GM21529 (cell line): ENCODE results near the gene SYNE3.
"Not testable (repeated sequence)": the region's sequence is repeated elsewhere in the genome, so short reads cannot be mapped to it uniquely, and the experiment has no call there.

ENCODE experiments used
- ATAC-seq: cut with Tn5 transposase; IDR thresholded peaks from one replicate; pipeline ENCODE4 v1.9.1; 2021; ENCODE audit not compliant: unreplicated experiment

Gene SYNE3

DNA sequence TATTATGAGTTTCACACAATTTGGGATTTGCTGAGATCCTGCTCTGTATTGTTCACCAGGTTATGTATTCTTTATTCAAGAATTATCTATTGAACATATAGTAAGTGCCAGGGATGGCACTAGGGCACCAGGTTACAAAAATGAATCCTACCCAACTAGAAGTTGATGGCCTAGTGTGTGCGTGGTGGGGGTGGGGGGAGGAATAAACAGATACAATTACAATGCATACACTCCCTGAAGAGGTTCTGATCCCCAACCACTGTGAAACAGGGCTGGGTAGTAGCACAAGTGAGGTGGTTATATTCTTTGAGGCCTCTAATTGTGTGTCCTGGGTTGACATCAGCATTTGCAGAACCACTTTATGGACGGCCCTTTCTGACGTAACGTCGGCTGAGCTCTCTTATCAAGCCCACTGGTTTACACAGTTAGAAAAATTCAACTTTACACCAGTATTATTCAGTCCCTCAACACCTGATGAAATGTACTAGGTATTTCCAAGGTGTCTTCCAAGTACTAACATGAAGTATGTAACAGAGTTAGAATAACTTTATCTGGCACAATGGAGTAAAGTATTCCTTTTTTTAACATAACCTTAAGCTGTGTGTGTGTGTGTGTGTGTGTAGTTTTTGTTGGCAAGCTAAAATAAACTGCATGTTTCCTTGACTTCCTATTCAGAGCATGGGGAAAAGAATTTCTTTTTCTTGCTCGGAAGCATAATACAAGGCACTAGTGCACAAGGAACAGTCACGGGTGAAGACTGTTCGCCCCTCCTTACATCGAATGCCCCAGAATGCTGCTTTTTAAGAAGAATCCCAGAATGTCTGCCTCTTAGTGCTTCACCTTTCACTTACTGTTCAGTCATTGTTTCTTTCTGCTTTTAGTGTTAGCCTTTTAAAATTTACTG, 10.3 kb upstream of the SYNE3 start:
- ATAC-seq, result no peak

DNA sequence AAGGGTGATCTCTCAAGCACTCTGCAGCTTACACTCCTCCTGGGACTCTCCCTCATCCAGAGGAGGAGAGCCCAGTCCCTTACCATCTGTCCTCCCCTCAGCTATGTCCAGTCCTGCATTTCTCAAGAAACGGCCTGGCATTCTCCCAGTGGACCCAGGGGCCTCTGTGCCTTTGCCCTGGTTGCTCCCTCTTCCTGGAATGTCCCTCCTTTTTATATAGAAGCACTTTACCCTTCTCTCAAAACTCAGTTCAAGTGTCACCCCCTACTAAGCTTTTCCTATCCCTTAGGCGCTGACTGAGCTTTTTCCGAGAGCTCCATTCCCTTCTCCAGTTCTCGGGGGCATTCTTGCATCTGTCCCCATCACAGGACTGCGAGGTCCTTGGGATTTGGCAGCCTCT, 9.5 kb upstream of the SYNE3 start:
- no peak for ATAC-seq

DNA sequence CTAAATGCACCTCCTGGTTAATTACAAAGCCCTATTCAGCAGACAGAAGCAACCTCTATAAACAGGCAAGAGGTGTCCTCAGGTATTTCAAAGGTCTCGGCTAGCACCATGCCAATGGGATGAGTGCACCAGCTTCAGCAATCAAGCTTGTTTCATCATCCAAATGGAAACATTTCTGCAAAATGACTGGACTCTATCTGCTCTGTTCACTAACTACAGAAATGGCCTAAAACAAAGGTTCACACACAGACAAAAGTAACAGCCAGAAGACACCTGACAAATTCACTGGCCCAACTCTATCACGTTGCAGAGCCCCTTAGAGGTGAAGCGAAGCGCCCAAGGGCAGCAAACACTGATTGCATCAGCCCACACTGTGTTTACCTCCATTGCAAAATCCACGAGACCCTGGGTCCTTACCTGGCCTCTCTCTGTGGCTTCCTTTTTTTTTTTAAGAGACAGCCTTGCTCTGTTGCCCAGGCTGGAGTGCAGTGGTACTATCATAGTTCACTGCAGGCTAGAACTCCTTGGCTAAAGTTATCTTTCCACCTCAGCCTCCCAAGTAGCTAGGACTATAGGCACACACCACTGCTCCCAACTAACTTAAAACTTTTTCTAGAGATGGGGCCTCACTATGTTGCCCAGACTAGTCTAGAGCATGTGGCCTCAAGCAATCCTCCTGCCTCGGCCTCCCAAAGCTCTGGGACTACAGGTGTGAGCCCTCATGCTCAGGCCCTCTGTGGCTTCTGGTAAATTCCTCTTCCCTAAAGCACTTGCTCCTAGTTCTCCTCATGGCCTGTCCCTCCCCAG, 8.5 kb upstream of the SYNE3 start:
- ATAC-seq, result no peak

DNA sequence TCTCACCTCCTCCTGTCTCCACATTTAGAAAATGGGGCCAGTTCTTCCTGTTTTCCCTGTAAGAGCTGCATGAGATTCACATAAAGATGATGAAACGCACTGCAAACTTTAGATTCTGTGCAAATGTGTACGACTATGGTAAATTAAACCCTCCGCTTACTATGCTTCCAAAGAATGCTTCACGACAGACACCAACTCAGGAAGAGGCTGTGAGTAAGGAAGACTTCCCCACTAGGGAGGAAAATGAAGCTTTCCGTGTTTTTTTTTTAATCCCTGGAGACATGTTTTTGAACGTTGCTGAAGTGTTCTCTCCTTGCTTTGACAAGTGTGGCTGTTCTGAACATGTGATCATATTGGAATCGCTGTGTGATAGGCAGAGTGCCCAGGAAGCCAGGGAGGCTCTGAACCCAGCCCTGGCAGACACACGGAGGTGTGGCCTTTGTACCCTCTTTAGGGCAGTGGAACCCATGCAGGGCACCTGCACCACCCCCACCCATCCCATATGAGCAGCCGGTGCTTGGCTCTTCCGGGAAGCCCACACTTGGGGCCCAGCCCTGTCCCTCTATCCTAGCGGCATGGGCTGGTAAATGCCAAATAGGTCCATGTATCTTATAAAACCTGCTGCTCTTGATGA, 7.5 kb upstream of the SYNE3 start:
- no peak for ATAC-seq

DNA sequence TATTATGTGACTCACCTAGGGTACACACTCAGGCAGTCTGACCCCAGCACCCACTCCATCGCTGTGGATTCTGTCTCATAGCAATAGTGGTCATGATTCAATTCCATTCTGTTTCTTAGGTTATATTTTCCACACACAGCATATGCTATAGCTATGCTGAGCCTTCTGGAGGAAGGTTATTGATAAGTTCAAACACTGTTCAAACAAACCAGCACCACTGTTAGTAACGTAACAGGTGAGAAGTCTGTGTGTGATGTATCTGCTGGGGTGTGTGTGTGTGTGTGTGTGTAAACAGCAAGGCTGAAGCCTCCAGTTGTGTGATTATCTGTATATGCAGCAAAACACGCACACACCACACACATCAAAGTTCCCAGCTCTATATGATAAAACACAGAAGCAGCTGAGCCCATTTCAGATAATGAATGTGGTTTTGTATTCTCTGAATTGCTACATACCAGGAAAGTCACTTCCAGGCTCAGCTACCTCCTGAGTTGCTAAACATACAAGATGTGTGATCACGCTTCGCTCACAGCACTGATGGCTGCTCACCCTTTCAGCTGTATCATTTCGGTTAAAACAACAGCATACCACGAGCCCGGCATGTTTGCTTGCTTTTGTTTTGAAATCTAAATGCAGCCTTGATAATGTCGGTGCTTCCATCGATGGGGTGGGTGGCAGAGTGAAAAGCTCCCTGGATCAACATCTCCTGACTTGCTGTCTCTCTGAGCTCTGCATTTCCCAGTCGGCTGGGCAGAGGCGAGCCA, 6.8 kb upstream of the SYNE3 start:
- ATAC-seq, result no peak

DNA sequence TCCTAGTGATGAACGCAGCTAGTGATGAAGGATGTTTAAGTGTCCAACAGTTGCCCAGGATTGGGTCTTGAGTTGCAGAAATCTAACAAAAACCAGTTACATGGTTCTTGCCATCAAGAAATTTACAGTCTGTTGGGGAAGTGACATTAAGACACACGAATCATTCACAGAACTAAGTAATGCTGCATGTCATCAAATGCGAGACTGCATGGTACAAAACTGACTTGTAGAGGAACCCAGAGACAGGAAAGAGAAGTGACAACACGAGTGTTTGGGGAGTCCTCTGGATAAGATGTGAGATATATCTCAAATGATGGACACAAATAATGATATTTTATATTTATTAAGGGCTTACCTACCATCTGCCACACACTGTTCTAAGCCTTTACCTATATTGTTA, 6.1 kb upstream of the SYNE3 start:
- no peak for ATAC-seq

DNA sequence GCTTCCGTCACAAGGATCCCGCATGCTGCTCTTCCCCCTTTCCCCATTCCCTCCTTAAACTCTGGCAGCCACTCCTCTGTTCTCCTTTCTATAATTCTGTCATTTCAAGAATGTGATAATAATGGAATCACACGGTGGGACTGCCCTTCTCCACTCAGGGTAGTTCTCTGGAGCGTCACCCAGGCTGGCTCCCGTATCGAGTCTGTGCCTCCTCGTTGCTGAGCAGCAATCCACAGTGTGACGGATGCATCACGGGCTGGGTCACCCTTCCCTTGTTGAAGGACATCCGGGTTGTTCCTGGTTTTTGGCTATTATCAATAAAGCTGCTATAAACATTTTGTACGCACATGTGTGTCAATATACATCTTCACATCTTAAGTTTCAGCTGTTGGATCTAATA, 5.7 kb upstream of the SYNE3 start:
- no peak for ATAC-seq

DNA sequence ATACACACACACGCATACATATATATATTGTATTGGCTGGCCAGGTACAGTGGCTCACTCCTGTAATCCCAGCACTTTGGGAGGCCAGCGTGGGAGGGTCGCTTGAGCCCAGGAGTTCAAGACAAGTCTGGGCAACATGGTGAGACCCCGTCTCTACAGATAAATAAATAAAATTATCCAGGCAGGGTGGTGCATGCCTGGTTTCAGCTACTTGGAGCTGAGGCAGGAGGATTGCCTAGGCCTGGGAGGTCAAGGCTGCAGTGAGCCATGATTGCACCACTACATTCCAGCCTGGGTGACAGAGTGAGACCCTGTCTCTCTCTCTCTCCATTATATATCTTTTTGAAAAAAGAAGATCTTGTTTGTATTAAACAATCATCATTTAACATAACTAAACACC, 4.6 kb upstream of the SYNE3 start:
- no peak for ATAC-seq

DNA sequence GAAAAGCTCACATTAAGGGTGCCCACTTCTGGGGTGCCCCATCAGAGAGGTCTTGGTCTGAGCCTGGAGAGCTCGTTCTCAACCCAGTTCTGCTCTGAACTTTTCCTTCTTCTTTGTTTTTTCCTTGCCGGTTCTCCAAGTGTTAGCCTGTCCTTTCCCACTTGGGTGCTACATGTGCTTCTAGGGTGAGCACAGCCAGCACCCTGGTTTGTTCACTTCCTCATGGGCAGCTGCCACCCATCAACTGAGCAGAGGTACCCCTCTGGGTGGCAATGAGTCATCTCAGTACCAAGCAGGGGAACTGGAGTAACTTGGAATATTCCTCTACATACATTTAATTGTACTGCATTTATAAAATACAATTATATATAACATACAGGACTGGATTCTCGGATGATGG, 3.9 kb upstream of the SYNE3 start:
- ATAC-seq, result no peak

DNA sequence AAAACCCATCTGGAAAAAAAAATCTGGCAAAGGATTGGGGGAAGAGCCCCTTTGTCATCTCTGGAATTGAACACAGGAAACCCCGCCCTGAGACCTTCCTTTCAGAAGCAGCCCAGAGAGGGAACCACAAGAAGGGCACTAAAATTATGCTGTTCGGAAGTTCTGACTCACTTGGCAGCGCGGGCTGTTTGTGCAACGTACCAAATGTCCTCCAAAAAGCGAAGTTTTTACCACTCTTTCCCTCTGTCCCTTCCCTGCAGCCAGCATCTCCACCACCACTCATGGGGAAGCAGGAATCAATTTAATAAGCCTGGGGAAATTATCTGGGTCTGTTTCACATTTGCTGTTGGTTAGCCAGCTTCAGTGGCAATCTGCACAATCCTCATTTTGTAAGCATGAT, 3.2 kb upstream of the SYNE3 start:
- ATAC-seq, result peak; percentile 24

DNA sequence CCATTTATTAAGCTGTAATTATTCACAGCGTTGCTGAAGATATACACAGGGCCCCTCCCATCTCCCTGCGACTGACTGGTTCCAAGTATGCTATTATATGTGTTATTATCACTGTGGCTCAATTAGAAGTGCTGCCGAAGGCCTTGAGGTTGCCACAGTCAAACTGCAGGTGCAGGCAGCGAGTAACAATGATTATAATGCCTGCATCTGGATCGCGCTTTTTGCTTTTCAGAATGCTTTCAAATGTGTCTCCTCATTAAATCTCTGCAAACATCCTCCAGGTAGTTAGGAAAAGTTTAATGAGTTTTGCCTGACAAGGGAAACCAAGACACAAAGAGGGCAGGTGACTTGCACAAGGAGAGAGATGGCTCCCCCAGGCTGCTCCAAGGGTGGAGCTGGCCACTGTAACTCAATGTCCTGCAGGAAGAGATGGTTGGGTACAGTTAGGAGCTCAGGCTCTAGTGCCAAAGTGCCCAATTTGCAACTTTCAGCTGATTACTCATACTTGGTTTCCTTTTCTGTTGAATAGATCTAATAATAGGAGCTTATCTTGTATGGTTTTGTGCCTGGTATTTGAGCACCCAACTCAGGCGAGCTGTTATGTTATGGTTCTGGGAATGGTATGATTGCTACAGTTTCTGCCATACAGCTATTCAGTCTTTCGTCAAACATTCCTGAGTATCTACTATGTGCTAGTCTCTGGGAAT, 1.7 kb upstream of the SYNE3 start:
- ATAC-seq, result peak; percentile 22

DNA sequence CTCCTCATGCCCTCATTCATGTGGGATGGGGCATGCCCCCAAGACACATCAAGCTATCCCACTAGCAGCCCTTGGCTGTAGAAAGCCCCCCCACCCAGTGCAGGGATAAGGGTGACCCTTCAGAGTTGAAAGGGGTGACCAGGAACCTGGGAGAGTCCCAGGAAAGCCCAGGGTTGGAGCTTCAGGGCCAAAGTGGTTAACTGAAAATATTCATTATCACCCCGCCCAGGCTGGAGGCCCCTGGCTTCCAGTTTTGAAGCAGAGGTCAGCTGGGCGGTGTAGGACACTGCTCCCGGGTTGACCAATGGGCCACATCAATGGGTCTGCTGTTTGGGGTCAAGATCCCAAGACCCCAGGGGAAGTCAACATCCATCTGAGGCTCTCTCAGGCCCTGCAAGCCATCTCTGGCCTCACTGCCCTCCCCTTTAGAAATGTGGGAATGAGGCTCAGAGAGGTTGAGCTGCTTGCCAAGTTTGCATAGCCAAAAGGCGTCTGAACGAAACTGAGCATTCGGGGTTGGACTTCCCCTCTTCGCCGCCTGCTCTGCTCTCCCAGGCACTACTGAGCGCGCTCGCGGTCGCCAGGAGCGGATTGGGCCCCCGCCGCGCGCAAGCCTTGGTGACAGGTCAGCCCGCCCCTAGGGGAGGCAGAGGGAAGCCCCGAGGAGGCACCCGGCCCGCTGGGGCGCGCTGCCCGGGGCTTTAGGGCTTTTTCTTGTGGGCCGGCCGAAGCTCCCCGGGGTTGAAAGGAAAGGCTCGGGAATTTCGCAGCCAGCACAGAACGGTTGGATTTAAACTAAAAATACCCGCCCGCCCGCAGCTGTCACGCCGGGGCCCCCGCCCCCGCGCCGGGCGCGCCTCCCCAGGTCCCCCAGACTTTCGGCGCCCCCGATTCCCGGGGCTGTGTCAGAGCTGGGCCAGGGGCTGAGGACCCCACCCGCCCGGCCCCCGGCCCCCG, 576 bp downstream of the SYNE3 start:
- peak; percentile 70 for ATAC-seq

DNA sequence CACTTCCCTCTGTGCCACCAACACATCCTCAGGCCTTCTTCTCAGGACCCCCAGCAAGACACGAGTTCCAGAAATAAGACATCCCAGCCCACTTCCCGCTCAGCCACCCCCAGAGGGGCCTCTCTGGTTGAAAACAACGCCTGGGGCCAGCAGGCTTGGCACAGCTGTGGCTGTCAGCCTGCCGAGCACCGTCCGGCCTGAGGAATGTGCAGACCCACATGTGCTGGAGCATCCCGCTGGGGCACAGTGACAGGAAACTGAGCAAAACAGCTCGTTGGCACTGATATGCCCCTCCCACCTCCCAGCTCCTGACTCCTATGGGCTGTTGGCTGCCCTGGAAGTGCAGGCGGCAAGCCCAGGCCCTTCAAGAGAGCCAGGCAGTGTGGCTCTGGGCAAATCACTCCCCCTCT, 1.4 kb downstream of the SYNE3 start:
- no peak for ATAC-seq

DNA sequence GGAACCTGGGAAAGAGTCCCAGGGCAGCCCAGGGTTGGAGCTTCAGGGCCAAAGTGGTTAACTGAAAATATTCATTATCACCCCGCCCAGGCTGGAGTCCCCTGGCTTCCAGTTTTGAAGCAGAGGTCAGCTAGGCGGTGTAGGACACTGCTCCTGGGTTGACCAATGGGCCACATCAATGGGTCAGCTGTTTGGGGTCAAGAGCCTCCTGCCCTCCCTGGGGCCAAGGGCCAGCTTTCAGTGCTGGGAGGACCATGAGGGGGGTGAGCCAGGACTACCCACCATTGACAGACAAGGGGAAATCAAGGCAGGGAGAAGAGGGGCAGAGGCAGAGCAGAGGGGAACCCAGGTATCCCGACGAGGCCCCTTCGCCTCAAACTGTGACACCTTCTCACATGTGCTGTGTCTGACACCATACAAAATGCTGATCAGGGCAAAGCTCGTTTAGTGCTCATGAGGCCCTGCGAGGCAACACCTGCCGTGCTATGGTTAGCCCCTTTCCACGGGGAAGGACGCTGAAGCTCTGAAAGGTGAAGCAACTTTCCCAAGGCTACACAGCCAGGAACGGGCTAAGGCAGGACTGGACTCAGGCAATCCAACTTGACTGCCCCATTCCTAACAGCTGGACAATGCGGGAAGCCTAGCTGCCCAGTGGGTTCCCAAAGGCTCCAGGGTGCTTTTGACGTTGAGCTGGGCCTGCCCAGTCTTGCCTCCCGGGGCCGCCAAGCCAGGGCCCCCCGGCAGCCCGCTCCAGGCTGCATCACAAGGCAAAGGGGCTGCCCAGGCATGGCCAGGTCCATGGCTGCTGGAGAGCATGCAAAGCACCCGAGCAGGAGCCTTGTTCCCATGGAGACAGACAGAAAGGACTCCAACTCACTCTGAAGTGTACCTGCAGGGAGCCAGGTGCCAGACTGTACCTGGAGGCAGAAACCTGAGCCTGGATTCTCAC, 2.0 kb downstream of the SYNE3 start:
- ATAC-seq, result no peak

DNA sequence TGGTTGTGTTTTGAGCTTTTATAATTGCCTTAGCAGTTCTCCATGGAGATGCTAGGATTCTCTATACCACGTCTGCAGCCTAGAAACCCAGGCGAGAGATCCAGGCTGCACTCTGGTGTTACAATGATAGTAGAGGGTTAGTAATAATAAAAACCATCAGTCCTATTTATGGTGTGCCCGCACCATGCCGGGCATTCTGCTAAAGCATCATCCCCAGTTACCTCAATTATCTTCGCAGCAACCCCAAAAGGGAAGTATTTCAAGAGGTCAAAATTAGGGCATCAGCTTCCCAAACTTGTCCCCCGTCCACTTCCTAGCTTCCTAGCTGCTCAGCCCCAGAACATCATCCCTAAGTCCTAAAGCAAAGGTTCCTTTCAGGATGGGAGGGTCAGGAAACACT, 3.2 kb downstream of the SYNE3 start:
- ATAC-seq, result no peak

DNA sequence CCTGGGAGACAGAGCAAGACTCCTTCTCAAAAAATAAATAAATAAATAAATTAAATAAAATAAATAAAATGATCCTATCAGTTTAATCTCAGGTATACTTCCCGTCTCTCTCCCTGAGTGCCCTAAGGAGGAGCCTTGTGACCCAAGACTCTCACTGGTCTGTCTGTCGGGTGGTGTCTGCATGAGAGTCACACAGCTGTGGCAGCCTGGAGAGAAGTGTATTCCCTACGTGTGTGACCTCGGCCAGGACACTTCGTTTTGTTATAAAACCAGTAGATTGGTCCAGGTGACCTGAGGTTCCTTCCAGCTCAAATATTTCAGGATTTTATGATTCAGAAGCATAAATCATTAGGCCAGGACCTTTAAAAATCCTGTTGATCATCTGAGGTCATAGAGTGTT, 4.8 kb downstream of the SYNE3 start:
- ATAC-seq, result no peak

DNA sequence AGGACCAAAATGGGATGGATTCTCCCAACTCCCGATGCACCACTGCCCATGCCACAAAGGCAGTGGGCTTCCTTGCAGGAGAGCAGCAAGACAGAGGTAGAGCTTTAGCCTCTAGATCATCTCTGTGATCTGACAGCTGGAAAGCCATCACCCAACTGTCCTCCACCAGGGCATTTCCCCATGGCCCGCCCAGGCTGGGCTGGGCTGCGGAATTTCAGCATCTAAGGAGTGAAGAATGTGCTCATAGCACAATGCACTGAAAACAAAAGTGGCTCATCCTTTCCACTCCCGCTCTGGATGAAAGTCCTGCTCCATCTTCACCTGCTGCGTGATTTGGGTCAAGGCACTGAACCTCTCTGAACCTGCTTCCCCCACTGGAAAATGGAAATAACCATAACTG, 5.6 kb downstream of the SYNE3 start:
- ATAC-seq, result no peak

DNA sequence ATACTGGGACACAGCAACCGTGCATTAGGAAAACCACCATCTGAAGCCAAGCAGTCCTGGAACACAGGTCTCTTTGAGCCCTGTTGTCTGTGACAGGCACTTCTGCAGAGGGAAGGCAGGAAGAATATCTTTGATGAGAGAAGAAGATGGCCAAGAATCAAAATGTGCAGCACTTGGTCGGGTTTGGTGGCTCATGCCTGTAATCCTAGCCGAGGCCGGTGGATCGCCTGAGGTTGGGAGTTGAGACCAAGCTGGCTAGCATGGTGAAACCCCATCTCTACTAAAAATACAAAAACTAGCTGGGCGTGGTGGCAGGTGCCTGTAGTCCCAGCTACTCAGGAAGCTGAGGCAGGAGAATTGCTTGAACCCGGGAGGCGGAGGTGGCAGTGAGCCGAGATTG, 6.1 kb downstream of the SYNE3 start:
- not testable (repeated sequence) for ATAC-seq
